Measurements from ENCODE around the gene HMGB4.

HMGB4 gene

DNA sequence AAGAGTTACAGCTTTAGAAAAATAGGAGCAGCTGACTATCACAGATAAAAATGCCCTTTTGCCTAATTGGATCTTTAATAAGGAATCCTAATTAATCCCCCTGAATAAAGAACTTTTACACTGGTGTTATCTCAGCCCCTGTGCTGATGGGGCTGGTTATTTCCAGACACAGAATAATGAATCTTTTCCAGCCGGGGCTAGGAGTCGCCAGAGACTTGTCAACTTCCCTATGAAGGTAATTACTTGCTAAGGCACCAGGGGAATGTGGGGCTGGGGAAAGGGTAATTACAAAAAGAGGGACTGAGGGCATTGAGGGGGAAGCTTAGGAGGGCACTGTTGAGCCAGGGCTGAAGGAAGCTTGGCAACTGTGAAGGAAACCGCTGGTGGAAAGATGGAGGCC is 34.5 kb downstream of the HMGB4 start:
- DNase-seq (ENCODE audit: low read depth), result no peak

DNA sequence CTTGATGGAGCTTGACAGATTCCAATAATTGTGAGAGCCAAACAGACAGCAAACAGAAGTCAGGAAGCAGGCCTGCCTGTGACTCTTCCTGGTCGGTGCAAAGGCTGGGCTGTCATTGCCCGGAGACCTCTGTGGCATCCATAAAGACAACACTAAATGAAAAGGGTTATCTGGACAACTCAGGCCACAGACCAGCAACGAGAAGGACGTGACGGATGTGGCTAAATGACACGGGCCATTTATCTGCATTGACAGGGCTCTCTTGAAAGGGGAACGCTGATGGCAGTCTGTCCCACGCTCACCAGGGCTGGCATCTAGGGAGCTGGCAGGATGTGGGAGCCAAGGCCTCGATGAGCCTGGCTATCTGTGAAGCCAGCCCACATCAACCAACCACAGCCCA is 35.0 kb downstream of the HMGB4 start:
- DNase-seq (ENCODE audit: low read depth), result no peak

DNA sequence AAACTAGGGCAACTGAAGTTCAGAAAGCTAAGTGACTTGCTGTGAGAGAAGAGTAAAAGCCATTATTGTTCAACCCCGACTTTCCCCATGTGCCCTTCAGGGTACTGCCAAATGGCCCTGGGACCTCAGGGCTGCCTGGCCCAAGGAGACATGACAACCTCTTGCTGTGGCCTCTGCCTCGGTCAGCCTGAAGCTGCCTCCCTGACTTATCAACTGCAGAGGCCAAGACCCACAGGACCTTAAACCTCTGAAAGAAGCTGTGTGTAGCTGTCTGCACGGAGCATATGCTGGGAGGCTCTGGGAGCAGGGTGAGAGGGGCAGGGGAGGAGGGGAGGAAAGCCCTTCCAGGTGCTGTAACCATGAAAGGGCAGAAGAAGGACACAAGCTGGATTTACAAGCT is 35.9 kb downstream of the HMGB4 start:
- no peak for DNase-seq (ENCODE audit: low read depth)

DNA sequence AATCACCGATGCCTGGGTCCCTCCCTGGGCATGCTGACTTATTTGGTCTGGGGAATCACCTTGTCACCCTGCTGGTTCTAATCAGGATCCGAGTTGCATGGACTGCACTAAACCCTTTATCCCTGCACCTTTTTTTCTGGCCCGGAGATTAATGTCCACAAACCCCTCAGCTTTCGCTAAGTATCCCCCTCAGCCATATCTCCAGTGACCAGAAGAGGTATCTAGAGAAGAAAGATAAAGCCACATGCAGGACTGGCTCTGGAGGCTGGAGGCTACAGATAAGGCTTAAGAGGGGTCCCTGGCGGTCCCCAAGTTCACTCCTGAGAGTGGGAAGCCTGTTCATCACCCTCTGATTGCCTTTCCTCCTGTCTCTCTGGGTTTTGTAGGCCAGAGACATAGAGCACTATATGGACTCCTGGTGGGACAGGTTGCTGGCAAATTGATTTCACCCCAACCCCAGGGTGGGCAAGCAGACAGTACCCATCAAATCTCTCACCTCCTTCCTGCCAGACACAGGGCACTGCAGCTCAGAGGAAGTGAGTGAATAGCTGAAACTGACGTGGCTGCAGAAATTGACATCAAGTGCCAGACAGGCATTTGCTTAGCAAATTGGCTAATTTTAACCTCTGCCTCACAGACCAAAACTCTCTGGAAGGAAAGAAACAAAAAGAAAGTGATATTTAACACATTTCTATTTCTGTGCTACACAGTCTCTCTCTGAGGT is 38.8 kb downstream of the HMGB4 start:
- DNase-seq (ENCODE audit: low read depth), result no peak

DNA sequence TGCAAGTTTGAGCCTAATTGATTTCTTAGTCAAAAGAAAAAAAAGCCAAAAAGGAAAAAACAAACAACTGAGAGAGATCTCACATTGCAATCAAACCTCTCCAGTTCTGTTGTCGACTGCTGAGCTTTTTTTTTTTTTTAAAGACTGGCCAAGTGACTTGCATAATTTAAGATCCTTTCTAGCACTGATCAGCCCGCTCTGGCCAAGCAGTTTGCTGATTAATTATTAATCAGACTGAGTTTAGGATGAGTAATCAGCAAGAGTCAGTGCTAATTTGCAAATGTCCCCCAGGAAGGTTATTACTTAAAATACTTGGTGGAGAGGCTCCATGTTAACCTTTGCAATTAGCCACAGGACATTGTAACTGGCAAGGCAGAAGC is 39.3 kb downstream of the HMGB4 start:
- no peak for DNase-seq (ENCODE audit: low read depth)

DNA sequence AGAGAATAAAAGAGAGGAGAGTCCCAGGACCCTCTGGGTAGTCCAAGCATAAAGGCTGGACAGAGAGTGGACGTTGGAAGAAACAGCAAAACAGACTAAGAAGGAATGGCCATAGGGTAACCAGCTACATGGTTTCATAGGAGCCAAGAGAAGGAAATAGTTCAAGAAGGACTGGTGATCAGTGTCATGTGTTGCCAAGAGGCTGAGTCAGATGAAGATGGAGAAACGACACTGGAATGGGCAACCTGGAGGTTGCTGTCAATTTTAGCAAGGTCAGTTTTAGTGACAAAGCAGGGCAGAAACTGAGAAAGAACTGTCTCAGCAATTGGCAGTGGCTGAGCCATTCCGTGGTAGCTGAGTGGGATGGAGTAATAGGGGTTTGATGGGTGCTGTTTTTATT is 41.4 kb downstream of the HMGB4 start:
- DNase-seq (ENCODE audit: low read depth), result no peak

DNA sequence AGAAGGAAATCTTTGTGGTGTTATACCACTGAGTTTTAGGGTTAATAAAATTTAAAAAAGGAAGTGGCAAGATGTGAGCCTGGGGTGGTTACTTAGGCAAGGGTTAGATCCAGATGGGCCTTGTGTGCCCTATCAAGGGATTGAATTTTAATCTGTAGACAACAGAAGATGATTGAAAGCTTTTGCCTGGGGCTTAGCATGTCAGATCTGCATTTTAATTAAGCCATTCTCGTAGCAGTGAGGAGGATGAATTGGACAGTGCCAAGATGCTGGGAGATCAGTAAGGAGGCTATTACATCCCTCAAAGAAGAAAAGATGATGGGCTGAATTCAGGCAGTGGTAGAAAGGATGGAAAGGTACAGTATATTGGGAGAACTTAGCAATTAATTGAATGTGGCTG is 42.3 kb downstream of the HMGB4 start:
- no peak for DNase-seq (ENCODE audit: low read depth)

DNA sequence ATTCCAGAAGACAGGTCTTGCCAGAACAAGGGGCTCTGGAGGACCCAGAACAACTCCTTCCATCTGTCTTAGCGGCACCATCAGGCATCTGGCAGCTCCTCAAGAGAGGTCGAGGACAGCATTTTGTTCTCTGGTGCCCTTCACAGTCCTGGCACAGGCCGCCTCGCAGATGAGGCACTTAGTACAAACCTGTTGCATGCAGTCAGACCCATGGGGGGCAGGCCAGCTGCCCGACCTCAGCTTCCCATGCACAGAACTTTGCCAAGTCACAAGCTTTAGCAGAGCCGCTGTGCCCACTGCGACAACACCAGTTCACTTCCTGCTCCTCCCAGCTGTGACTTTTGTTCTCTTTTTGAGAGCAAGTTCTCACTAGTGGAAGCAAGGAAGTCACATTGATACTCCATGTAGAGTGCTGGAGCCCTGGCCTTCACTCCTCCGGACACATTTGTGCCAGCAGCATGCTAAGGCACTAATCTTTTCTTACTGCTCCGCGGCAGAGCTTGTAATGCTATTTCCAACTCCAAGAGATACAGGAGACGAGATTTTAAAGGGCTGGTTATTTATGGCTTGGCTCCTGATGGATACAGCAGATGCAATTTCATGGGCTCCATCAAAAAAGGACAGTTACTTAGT is 44.6 kb downstream of the HMGB4 start:
- DNase-seq (ENCODE audit: low read depth), result no peak
